Activated B cell treated with CpG ODN at 0.5 μM for 24 hours (primary cell): ENCODE data around the gene CDC42. TPM values are rescaled to one million over a fixed set of nuclear protein-coding genes. Genes with fewer than 3 reads are reported as not detected.

Source experiments
- ATAC-seq: fragments of 200-7000 bp; cut with Tn5 transposase; one replicate; pipeline ENCODE4 v1.10.0; 2021; ENCODE audit warnings: low read depth, mild to moderate bottlenecking, moderate library complexity
- CTCF ChIA-PET: fragments of 350-600 bp; sonication (Branson Sonifier 250); formaldehyde crosslinking; loops from one replicate; lab custom pipeline; 2021; ENCODE audit warnings: antibody characterized with exemption; lab: Charles Lee
- POLR2A ChIA-PET: fragments of 350-600 bp; sonication (Branson Sonifier 250); formaldehyde crosslinking; loops from one replicate; lab custom pipeline; 2021; ENCODE audit warnings: antibody characterized with exemption; lab: Charles Lee
- DNase-seq: peaks from one replicate; pipeline ENCODE4 v3.0.0; 2022
- H3K27ac Mint-ChIP-seq: one replicate; pipeline ENCODE4 v1.8.0; 2020; ENCODE audit warnings: mixed read lengths
- H3K27me3 Mint-ChIP-seq: one replicate; pipeline ENCODE4 v1.8.0; 2021; ENCODE audit warnings: mixed read lengths
- H3K36me3 Mint-ChIP-seq: one replicate; pipeline ENCODE4 v1.8.0; 2021; ENCODE audit warnings: low read depth, mixed read lengths
- H3K4me1 Mint-ChIP-seq: one replicate; pipeline ENCODE4 v1.8.0; 2021; ENCODE audit warnings: mixed read lengths
- H3K4me3 Mint-ChIP-seq: one replicate; pipeline ENCODE4 v1.8.0; 2020; ENCODE audit warnings: mild to moderate bottlenecking, mixed read lengths
- H3K9me3 Mint-ChIP-seq: one replicate; pipeline ENCODE4 v1.8.0; 2020; ENCODE audit warnings: mixed read lengths
- CTCF ChIP-seq: fragments of 200-600 bp; IDR thresholded peaks from one replicate; pipeline ENCODE4 v1.8.0; 2022; ENCODE audit warnings: antibody characterized with exemption, mild to moderate bottlenecking
- intact Hi-C: fragments of 100-400 bp; cut with micrococcal nuclease; formaldehyde crosslinking; loops from one replicate; pipeline ENCODE4 v1.15.1; 2024
- total RNA-seq: library from RNA; stranded (reverse); gene quantifications from 2 replicates; pipeline ENCODE4 v1.2.3, GENCODE V29; 2022

The CDC42 gene
- total RNA-seq, 1 donor from 2014 or later = 310 TPM

DNA sequence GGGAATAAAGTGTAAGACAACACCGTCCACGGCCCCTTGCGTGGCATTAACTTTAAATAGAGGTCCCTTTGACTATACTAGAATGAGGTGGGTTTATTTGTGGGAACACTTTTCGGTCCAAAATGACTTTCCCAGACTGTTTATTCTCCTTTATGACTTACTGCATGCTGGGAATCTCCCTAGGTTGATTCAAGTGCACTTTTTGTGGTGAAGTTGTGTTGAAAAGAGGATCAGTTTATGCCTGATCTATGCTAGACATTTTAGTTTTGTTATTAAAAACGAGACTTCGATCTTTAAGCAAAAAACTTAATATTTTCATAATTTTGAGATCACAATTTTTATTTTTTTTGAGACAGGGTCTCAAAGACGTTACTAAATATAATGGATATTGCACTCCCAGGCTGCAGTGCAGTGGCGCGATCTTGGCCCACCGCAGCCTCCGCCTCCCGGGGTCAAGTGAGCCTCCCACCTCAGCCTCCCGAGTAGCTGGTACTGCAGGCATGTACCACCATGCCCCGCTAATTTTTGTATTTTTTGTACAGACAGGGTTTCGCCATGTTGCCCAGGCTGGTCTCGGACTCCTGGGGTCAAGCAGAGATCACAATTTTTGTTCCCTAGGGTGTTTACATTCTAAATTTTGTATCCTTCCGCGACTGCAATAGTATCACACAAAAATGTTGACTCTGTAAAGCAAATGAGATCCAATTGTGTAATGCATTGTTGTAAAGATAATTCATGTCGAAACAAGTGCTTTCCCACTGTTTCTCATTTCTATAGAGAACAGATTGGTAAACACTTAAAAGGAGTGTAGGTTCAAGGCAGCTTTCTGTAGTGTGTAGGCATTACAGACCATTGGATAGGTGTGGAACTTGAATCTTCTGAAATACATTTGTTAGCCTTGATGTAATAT lies 1.6 kb downstream of the CDC42 start:
- H3K27me3 Mint-ChIP-seq = no peaks in the 10 kb centered on the region
- no peak for TF ChIP-seq CTCF
- peak overlapping the region; percentile 89 for H3K27ac Mint-ChIP-seq
- H3K36me3 Mint-ChIP-seq = peaks cover 42% of the 10 kb centered on the region
- H3K4me1 Mint-ChIP-seq = peaks cover 55% of the 10 kb centered on the region
- no peaks in the 10 kb centered on the region for H3K9me3 Mint-ChIP-seq
- ChIA-PET CTCF (interaction anchor here (1.3 to 2.5 kb wide), 2 partner anchors 29 to 31 kb away, joined by 3 to 16 read pairs; no protein-coding TSS in a partner anchor), POLR2A (interaction anchor here (0.7 to 22.8 kb wide), 14 partner anchors 13 to 761 kb away, joined by 3 to 659 read pairs (median 6); partner anchors contain the start of gene USP48)
- H3K4me3 Mint-ChIP-seq = peak overlapping the region; percentile 95
- intact Hi-C loops = loop anchor here (1.0 to 5.0 kb wide), 4 partner anchors 15 to 271 kb away; partner anchors contain the start of gene USP48
- ATAC-seq = no peak
- DNase-seq = no peak

DNA sequence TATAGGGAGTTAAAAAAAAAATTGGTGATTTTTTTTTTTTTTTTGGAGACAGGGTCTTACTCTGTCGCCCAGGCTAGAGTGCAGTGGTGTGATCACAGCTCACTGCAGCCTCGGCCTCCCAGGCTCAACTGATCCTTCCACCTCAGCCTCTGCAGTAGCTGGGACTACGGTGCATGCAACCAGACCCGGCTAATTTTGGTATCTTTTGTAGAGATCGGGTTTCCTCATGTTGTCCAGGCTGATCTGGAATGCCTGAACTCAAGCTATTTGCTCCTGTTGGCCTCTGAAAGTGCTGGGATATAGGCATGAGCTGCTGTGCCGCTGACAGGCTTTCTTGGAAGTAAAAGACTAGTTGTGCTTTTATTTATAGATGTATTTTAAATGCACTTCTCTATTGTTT lies 3.0 kb downstream of the CDC42 start:
- Mint-ChIP-seq H3K4me3 (peak overlapping the region; percentile 49), H3K9me3 (no peaks in the 10 kb centered on the region), H3K27ac (peak overlapping the region; percentile 30), H3K36me3 (peaks cover 45% of the 10 kb centered on the region), H3K27me3 (no peaks in the 10 kb centered on the region), H3K4me1 (peaks cover 65% of the 10 kb centered on the region)
- ChIA-PET POLR2A (interaction anchor here (0.7 to 22.8 kb wide), 7 partner anchors 8 to 587 kb away, joined by 3 to 659 read pairs (median 6); no protein-coding TSS in a partner anchor), CTCF (interaction anchor here (0.7 kb wide), 1 partner anchor 37 kb away, joined by 3 read pairs; no protein-coding TSS in a partner anchor)
- ATAC-seq = no peak
- intact Hi-C loops = no loop called here
- no peak for DNase-seq
- no peak for TF ChIP-seq CTCF

DNA sequence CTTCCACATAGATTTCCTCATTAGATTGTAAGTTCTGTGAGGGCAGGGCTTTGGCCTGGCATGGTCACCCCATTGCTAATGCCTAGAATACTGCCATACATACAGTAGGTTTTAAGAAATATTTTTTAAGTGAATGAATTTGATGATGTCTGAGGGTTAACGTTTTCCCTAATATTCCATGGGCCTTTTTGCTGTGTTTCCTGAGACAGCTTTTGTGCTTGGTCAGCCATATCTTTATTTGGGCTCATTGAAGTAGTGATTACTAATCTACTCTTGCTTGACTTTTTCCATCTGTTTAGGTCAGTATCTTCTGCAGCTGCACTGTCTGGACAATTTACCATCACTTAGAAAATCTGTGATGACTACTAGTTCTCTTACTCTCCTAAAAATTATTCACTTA lies 3.5 kb downstream of the CDC42 start:
- CTCF ChIA-PET = no interaction called here
- intact Hi-C loops = loop anchor here (2.0 kb wide), 1 partner anchor 19 kb away; no protein-coding TSS in a partner anchor
- DNase-seq (no peak), ATAC-seq (no peak)
- Mint-ChIP-seq H3K4me3 (peak overlapping the region; percentile 41), H3K27me3 (no peaks in the 10 kb centered on the region), H3K4me1 (peaks cover 71% of the 10 kb centered on the region), H3K27ac (peak overlapping the region; percentile 38), H3K36me3 (peaks cover 47% of the 10 kb centered on the region), H3K9me3 (no peaks in the 10 kb centered on the region)
- TF ChIP-seq CTCF = no peak
- POLR2A ChIA-PET = interaction anchor here (0.6 to 22.8 kb wide), 5 partner anchors 11 to 1570 kb away, joined by 6 to 659 read pairs (median 11); partner anchors contain the start of gene CAMK2N1

- Mint-ChIP-seq H3K4me3 (peak overlapping the region; percentile 46), H3K27me3 (no peaks in the 10 kb centered on the region), H3K9me3 (no peaks in the 10 kb centered on the region), H3K4me1 (peaks cover 78% of the 10 kb centered on the region), H3K36me3 (peaks cover 47% of the 10 kb centered on the region), H3K27ac (peak overlapping the region; percentile 68)
- no peak for TF ChIP-seq CTCF
- ChIA-PET CTCF (no interaction called here), POLR2A (interaction anchor here (22.8 kb wide), 1 partner anchor 29 kb away, joined by 659 read pairs; no protein-coding TSS in a partner anchor)
- DNase-seq (no peak), ATAC-seq (no peak)
- intact Hi-C loops = loop anchor here (2.0 kb wide), 1 partner anchor 18 kb away; no protein-coding TSS in a partner anchor
Observed at GRCh38 chr1:22056936-22057335, 4.4 kb downstream of the CDC42 start.
